NCI-H2196 treated with DMSO at 0.1 percent for 48 hours (cell line): Measurements from ENCODE around the gene NPM3.

ENCODE experiments used
- DNase-seq: peaks from one replicate; lab custom pipeline; 2025; ENCODE audit not compliant: unreplicated experiment; lab: John Stamatoyannopoulos, UW

The NPM3 gene

DNA sequence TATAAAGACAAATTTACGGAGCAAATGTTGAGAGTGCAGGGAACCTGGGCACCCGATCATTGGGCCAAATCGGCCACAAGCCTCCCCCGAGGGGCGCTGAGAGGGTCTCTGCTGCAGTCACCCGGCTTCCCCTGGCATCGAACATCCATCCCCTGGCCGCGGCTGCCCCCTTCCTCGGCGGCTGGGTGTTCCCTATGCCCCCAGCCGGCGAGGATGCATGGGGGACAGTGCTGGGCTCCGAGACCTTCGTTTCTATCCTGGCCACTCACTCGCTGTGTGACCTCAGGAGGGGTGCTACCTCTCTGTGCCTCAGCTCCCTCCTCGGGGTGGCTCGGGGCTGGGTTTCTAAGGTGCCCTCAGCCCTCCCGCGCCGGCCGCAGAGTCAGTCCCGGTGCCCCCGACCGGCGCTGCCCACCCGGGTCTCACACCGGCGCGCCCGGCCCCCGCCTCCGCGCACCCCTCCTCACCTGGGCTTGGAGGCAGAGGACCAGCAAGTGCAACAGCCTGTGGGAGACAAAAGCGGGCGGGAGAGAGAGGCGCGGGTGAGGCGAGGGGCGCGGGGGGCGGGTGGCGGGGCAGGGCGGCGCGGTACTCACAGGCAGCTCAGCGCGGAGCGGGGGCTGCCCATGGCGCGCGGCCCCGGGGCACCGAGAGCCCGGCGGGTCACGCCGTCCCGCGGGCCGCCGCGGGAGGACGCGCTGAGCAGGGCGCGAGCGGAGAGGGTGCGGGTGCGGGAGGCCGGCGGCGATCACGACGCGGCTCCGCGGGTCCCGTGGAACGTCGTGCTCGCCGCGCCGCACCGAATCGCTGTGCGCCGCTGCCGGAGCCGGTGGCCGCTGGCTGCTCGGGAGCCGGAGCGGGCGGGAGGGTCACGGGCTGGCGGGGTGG lies 7.7 kb downstream of the NPM3 start, which contains the start of gene FGF8:
Gene FGF8, minus strand, starts transcription at position 842 of the 888 bp plus-strand sequence. Its CDS starts 214 bp downstream, at position 628.
- DNase-seq = no peak

- DNase-seq = no peak
These were observed 8.5 kb downstream of the NPM3 start for GRCh38 chr10:101774589-101775272.

DNA sequence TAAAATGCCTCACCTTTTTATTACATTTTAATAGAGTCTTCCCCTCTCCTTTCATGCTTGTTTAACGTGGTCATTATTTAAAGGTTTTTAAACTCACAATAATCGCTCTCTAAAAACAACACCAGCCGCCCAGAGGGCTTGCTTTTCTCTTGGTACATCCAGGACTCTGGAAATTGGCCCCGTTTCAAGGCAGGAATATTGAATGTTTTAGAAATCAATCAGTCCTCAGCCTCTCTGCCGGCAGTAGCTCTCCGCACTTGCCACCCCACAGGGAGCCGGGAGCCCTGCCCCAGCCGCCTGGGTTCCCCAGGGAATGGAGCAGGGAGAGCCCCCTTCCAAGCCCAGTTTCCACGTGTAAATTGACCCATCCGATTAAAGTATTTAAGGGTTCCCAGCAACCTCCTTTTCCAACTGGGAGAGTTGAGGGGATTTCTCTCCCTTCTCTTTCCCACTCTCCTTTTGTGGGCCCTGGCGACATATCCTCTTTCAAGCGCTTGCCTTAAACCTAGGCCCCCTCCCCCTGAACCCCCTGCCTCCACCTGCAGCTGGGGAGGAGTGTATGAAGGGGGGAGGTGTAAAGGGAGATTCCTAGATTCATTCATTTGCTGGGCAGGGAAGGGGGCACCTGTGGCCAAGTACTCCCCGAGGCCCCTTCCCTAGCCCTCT lies 9.2 kb downstream of the NPM3 start:
- no peak for DNase-seq

DNA sequence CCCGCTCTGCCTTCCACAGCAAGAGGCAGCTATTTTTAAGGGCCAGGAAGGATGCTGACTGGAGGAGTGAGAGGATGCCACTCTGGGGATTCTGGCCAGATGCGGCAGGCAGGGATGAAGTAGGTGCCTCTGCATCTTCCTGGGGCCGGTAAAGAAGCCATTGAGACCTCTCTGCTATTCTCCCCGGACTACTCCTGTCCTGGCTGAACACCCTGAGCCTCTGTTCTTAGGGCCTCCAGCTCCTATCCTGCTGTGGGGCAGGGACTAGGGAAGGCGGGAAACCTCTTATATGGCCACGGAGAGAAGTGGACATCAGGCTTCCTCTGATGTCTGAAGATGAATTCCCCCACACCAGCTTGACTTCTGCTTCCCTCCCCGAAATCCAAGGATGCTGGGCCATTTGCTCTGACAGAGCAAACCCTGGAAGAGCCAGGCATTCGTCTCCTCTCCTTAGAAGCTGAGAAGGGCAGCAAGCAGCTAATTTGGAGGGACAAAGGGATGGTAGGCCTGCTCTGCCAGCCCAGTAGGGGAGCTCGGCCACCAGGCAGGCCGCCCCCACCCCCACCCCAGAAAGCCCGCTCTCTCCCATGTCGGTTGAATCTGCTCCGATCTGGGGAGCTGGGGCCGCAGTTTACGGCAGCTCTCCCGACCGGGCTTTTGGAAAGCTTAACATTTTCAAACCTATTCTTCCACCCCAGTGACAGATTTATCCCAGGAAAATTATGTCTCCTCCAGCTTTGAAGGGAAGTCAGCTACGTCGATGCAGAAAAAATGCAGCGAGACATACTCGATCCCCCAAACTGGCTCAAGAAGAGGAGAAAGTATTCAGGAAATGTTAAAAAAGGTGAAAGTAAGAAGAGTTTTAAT lies 10.1 kb downstream of the NPM3 start:
- DNase-seq = no peak

DNA sequence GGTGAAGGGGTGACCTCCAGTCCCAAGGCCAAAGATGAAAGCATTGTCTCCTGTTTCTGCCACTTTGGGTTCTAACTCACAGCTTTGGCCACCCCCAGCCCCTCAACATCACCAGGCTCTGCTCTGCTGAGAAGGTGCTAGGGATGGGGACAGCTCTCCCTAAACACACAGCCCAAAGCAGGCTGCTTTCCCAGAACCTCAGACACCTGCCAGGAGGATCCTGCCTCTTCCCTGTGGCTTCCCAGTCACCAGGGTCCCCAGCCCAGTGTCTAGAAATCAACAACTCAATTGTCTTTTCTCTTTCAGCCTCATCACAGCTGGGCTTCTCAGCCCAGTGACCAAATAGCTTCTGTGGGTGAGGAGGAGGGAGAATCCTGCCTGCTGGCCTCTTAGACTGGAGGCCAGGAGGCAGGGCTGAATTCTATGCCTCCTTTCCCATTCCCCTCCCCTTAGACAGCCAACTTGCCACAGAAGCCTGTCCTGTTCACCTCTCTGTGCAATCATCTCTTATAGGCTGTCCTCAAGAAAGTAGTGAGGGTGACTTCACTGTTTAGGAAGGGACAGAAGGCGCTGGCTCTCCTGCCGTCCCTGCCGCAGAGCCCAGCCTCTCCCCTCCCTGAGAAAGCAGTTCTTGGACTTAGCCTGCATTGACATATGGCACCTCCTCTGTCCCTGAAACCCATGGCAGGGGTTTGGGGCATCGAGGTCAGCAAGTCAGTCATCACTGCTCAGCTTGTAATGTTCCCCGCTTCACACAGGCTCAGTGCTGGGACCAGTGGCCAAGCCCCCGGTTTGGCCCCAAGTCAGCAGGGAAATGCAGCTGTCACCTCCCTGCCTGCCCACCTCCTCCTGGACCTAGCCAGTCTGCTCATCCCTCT lies 11.0 kb downstream of the NPM3 start:
- DNase-seq = no peak

- DNase-seq = no peak
These were observed 11.9 kb downstream of the NPM3 start for GRCh38 chr10:101771380-101771779.

GRCh38 chr10:101770331-101771215 lies 12.7 kb downstream of the NPM3 start:
- no peak for DNase-seq

- DNase-seq = no peak
These were observed 13.6 kb downstream of the NPM3 start for GRCh38 chr10:101769541-101770180.

DNA sequence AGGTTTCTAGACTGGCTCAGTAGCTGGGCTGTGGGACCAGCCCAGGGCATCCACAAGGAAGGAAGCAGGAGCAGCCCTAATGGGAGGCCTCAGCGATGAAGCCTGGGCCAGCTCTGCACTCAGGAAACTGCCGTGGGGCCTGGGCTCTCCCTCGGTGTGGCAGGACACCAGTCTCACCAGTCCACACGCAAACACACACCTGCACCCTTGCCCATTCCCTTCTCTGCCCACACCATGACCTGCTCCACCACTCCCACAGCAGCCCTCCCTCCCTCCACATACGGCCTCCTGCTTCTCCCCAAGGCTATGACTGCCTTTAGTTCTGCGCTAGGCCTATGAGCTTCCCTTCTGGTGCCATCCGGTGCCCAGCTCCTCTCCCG lies 14.5 kb downstream of the NPM3 start:
- no peak for DNase-seq

- no peak for DNase-seq
These were observed 15.1 kb downstream of the NPM3 start for GRCh38 chr10:101767966-101768790.

DNA sequence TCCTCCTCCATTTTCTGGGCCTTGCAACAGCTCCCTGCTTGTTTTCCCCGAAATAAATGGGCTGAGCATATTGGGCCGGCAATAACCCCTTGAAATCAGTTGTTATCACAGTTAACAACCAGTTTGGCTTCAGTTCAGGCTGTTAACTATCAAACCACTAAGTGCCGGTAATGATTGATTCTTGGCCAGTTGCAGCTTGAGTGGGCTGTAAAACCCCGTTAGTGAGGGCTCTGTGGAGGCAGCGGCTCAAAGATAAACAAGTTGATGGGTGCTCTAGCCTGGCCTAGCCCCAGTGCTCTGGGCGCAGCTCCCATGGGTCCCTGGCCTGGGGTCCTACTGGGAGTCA lies 15.7 kb downstream of the NPM3 start:
- no peak for DNase-seq

DNA sequence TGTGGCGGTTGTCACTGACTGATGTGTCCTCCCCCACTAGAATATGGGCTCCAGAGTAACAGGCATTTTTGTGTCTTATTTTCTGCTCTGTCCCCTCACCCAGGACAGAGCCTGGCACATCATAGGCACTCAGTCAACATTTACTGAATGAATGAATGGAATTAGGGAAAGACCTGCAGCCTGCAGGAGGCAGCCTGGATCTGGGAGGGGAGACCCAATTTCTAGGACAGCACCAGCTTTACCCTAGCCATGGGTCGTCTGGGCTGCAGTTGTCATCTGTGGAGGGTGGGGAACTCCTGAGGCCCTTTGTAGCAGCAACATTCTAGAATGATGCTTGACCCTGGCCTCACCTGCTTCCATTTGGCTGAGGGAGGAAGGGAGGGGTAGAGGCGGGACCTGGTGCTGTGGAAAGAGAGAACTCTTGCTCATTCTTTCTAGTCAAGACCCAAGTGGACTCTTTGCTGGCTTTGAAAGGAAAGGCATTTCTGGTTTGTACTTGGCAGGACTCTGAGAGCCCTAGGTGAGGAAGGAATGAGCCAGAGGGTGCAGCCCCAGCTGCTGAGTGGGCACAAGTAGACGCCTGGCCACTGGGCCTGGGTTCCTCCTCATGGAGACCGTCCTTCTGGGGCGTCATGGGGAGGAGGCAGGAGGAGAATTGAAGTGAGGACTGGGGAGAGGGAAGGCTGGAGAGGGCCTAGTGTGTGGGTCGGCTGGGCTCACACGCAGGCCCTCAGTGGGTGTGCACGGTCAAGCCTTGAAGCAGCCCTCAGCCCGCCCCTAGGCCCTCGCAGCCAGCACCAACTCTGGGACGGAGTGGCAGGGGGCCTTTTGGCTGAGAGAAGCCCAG lies 16.3 kb downstream of the NPM3 start:
- DNase-seq = no peak

DNA sequence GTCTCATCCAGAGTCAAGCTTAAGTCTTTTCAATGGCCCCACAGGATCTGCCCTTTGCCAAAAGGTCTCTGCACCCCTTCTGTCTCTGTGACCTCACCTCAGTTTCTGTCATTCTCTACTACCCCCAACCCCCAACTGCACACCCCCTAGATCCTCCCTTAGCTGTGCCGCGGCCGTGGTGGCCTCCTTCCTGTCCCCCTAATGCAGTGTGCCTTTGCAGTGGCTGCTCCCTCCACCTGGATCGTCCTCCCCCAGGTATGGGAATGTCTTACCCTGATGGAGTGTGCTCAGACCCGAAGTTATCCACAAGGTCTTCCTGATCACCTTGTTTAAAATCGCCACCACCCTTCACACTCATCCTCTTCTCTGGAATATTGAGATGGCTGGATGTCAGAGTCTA lies 16.9 kb downstream of the NPM3 start:
- no peak for DNase-seq

- no peak for DNase-seq
These were observed 20.0 kb downstream of the NPM3 start for GRCh38 chr10:101763141-101763846.

DNA sequence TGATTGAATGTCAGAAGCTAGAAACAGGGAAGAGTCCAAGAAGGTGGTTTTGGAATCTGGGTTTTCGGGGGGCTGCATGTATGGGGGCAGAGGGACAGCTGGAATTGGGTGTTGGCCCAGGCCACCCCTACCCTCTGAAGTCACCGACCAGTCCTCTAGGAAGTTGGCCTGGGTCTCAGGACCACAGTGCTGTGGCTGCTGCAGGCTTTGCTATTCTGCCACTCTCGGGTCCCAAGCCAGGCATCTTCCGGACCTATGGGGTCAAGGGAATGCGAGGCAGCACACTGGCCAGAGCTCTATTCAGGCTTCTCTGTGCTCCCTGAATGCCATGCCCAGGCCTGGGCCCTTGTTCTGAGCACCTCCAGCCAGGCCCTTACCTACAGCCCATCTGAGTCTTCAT lies 20.5 kb downstream of the NPM3 start:
- DNase-seq = no peak

DNA sequence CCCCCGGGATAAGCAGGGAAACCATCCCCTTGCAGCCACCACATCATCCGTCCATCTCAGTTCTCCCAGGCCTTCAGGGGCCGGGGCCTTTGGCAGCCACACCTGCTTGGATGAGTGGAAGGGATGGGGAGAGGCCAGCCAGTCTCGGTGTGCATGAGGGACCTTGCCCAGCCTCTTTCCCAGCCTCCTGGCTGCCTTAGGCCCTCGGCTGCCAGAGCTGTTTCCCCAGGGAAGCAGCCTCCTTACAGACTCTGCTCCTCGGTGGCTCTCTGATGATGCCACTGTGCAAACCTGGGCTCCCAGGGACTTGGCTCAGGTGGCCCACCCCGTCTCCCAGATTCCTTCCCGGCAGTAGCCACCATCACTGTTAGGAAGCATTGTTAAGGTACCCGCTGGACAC lies 22.0 kb downstream of the NPM3 start:
- DNase-seq = no peak
